Mesenteric fat pad (tissue), 1 donor: ENCODE measurements around the gene AKR1C2. TPM values are rescaled to one million over a fixed set of nuclear protein-coding genes. Genes with fewer than 3 reads are reported as not detected.
"Not testable (repeated sequence)": the region's sequence is repeated elsewhere in the genome, so short reads cannot be mapped to it uniquely, and the experiment has no call there.

Experiments used
- DNase-seq: peaks from one replicate; pipeline ENCODE4 v3.0.0-alpha.2; 2020; ENCODE audit warnings: low spot score
- total RNA-seq: library from RNA; stranded (reverse); fragmentation: NEBNext Ultra II Directional; extraction: Animal tissue kit (Norgen Biotek cat#: 25700); gene quantifications from one replicate; pipeline ENCODE4 v1.2.1, GENCODE V29; 2021
- donor health status: DM: yes; HTN: yes; CAD: no.

Gene AKR1C2
- total RNA-seq, 1 donor from 2014 or later: 767 TPM

- DNase-seq: not testable (repeated sequence)
These were observed 12.2 kb downstream of the AKR1C2 start for GRCh38 chr10:4991463-4991862.

- no peak for DNase-seq
These were observed 13.4 kb downstream of the AKR1C2 start for GRCh38 chr10:4990217-4990616.

DNA sequence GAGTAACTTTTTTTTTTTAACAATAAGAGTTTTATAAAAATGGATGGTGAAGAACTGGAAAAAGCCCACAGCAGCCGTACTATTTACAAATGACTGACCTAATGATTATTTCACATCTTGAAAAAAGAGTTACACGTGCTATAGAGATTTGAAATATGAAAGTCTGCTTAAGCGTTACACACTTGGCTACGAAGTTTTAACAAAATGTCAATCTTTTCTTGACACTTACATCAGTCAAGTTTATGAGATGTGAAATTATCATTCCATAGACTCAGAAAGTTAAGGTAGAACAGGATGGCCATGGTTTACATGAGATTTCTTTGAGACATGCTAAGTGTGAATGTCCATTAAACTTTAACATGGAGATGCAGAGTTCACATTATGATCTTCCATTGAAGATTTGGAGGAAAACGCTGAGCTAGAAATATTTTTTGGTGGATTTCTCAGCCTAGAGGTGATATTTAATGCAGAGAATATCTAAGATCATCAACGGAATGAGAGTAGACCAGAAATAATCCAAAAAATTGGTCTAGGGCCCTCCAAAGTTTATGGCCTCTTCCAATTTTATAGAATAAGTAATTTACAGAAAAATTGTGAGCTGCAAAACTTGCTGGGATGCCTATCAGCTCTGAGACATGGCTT lies 15.5 kb downstream of the AKR1C2 start:
- not testable (repeated sequence) for DNase-seq

GRCh38 chr10:4984971-4985594 lies 18.6 kb downstream of the AKR1C2 start:
- DNase-seq: no peak

- DNase-seq: no peak
These were observed 19.4 kb downstream of the AKR1C2 start for GRCh38 chr10:4984223-4984622.

GRCh38 chr10:4983615-4984216 lies 19.9 kb downstream of the AKR1C2 start:
- DNase-seq: no peak

DNA sequence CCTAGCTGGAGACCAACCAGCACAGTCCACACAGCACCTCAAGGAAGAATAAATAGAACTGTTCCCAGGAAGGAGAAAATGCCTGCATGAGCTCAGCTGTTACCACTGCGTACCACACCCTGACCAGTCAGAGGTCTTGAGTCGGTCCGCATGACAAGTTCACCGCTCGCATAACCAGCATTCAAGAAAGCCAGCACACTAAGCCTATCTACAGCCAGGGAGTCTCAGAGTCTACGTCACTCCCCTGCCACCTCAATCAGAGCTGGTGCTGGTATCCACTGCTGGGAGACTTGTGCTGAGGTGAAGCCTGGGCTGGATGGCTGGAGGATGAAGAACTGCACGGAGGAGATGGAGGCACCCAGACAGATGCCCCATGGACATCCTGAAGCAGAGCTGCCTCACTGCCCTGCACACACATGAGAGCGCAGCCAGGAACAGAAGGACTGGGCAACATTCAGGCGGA lies 20.9 kb downstream of the AKR1C2 start:
- no peak for DNase-seq

DNA sequence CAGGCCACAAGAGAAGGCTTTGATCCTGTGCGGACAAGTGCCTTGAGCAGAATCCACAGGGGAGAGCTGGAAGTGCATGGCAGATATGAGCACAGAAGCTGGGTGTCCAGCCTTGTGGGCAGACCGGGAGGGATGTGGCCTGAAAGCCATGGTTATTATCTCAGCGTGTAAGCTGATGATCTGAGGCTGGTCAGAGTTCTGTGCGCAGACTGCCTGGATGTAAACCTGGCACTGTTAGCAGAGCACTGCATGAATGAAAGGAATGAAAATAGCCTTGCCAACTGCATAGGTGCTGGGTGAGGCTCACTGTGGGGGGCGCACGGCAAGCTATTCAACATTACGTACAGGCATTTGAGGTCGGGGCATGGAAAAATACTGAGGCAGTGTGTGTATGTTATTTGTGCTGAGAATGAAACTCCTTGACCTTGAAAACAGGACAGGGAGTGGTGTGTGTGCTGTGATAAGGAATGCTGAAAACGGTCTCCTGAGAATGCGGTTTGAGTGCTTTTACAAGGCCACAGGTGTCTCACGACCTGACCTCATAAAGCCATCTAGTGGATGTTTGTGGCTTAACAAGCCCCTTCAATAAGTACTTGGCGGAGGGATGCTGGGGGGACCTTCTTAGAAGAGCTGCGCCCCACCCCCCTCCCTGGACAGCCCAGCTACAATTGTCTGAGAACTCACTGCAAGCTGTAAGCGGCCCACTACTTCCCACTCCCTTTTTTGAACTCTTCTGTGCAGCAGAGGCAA lies 21.8 kb downstream of the AKR1C2 start:
- no peak for DNase-seq

DNA sequence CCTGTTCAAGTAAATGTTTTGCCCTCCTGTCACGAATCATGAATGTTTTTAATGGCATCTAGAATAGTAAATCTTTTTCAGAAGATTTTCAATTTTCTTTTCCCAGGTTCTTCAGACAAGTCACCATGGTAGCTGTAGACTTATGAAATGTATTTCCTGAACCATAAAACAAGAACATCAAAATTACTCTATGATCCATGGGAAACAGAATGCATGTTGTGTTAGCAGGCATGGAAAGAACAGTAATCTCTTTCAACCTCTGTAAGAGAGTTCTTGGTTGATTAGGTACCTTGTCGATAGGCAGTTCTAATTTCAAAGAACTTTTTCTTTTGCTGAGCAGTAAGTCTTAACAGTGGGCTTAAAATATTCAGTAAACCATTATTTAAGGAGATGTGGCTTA lies 22.9 kb downstream of the AKR1C2 start:
- DNase-seq: no peak

- no peak for DNase-seq
These were observed 24.8 kb downstream of the AKR1C2 start for GRCh38 chr10:4978870-4979269.

DNA sequence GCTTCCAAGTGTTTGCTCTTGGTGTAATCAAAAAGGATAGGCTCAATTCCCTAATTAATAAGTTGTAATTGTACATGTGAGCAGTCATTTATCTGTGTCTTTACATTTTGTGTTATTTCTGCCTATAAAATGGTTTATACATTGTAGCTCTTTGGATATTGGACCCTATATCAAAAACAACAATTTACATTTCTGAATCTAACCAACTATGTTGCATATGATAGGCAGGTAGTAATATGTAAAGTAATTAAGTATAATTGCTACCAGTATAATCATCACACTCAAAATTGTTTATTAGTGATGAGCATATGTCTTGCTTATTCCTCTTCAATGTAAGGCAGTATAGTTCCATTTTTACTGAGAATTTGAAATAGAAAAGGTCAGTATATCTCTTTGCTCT lies 26.6 kb downstream of the AKR1C2 start:
- DNase-seq: no peak

GRCh38 chr10:4974400-4974799 lies 29.3 kb downstream of the AKR1C2 start:
- DNase-seq: not testable (repeated sequence)

GRCh38 chr10:4973294-4973693 lies 30.4 kb downstream of the AKR1C2 start:
- DNase-seq: not testable (repeated sequence)

DNA sequence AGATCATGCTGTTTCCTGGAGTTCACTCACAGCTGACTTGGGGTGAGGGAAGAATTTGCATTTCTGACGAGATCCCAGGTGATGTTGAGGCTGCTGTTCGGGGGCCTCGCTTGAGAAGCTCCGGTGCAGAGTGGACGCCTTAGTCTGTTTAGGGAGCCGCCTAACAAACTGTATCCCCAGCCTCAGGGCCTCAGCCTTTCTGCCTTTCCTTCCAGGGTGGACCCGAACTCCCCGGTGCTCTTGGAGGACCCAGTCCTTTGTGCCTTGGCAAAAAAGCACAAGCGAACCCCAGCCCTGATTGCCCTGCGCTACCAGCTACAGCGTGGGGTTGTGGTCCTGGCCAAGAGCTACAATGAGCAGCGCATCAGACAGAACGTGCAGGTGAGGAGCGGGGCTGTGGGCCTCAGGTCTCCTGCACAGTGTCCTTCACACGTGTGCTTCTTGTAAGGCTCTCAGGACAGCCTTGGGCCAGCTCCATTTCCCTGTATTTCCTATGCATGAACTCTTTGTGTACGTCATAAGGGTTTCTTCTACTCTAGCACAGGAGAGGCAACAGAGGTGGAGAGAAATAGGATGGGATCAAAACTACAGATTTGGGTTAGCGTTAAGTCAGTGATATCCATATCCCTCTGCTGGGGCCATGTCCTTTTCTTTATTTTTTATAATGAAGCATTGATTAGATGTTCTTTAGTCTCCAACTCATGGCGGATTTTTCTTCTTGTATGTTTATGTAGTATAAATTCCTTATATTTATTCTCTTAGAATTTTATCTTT lies 31.1 kb downstream of the AKR1C2 start:
- not testable (repeated sequence) for DNase-seq

DNA sequence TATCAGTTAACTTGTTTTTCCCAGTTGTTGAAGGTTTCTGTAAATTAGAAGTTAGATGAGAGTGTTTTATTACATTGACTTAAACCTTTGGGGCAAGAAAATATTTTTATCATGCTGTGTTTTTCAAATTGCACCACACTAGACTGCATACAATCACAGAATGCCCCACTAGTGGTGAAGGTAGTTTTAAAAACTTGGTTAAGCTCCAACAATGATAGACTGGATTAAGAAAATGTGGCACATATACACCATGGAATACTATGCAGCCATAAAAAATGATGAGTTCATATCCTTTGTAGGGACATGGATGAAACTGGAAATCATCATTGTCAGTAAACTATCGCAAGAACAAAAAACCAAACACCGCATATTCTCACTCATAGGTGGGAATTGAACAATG lies 33.3 kb downstream of the AKR1C2 start:
- not testable (repeated sequence) for DNase-seq

- not testable (repeated sequence) for DNase-seq
These were observed 34.4 kb downstream of the AKR1C2 start for GRCh38 chr10:4969289-4969688.

DNA sequence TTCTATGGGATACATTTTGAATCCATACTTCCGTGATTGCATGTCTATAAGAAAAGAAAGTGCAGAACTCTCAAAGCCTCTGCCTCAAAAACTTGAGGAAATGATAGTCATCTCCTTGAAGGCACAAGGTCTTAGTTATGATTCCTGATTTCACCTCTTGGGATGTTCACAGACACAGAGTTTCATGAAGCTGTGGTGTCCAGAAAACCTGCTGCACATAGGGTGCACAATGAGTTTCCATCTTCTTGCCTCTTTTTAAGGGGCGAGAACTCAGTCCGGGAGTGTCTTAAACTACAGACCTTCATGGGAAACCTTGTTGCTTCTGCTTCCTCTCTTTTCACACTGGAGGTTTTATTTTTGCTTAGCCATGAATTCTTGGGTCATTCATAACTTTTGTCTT lies 36.5 kb downstream of the AKR1C2 start:
- not testable (repeated sequence) for DNase-seq

- DNase-seq: not testable (repeated sequence)
These were observed 37.9 kb downstream of the AKR1C2 start for GRCh38 chr10:4965763-4966162.

GRCh38 chr10:4963815-4964154 lies 39.9 kb downstream of the AKR1C2 start:
- not testable (repeated sequence) for DNase-seq

DNA sequence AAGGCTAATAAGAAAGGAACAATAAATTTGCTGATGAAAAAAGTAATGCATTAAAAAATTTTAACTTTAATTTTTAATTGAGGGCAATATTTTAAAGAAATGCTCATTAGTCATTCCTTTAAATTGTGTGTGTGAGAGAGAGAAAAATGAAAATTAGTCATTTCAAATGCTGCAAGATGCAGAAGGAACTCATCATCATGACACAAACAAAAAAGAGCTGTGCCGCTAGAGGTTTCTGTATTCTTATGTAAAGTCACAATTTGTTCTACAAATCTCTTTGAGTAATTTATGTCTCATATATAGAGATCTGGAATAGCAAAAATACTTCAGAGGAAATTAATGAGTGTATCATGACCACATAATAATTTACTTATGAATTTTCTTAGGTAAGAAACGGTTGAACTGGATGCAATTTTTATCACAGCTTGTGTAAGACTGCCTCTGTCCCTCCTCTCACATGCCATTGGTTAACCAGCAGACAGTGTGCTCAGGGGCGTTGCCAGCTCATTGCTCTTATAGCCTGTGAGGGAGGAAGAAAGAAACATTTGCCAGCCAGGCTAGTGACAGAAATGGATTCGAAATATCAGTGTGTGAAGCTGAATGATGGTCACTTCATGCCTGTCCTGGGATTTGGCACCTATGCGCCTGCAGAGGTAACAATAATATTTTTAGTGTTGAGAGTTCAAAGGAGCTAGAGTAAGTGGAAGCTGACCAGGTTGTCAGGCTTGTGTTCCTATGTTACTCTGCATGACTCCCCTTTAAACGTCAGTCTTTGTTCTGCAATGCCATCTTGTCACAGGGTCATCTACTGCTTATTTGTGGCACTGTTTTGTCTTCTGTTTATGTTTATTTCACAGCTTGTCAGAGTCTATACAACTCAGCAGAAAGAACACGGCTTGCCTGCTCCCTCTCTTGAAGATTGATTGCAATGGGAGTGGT lies 40.5 kb downstream of the AKR1C2 start, which contains the start of gene AKR1C1:
AKR1C1 (plus strand) TSS at position 540 of the 939 bp plus-strand sequence; CDS start at position 570, 30 bp downstream.
- not testable (repeated sequence) for DNase-seq
